HL-60 (cell line): ENCODE measurements around the gene CACNA2D1.

Experiments used
- DNase-seq, 2 experiments: peaks; one replicate each; pipeline ENCODE4 v3.0.0-alpha.2; 2010 to 2020; ENCODE audit warnings: low read depth in 1 of 2, low spot score in 1 of 2
- H3K27ac ChIP-seq: fragments of 250-450 bp; sonication (Bioruptor Pico); replicated peaks from 2 replicates; pipeline ENCODE4 v1.5.1; 2020; ENCODE audit warnings: mild to moderate bottlenecking, moderate library complexity
- H3K27me3 ChIP-seq: fragments of 250-450 bp; sonication (Bioruptor Pico); 2 replicates; pipeline ENCODE4 v1.5.1; 2021; ENCODE audit warnings: mild to moderate bottlenecking, moderate library complexity; ENCODE audit not compliant: insufficient read depth, poor library complexity, severe bottlenecking
- H3K4me3 ChIP-seq: replicated peaks from 2 replicates; pipeline ENCODE4 v1.5.1; 2011; ENCODE audit warnings: mild to moderate bottlenecking, control low read depth, low read length; ENCODE audit not compliant: insufficient read depth
- CTCF ChIP-seq: IDR thresholded peaks from one replicate; pipeline ENCODE4 v1.5.1; 2011; ENCODE audit warnings: low read length, control low read depth, inconsistent platforms; ENCODE audit not compliant: insufficient read depth
- GABPA ChIP-seq: IDR thresholded peaks from 2 replicates; pipeline ENCODE4 v1.6.1; 2012; ENCODE audit warnings: low read depth
- POLR2AphosphoS5 ChIP-seq: IDR thresholded peaks from 2 replicates; pipeline ENCODE4 v1.6.1; 2012; ENCODE audit warnings: low read depth
- REST ChIP-seq: IDR thresholded peaks from 2 replicates; pipeline ENCODE4 v1.6.1; 2012; ENCODE audit warnings: low read depth; ENCODE audit not compliant: insufficient replicate concordance
- SPI1 ChIP-seq: IDR thresholded peaks from 2 replicates; pipeline ENCODE4 v1.6.1; 2012; ENCODE audit warnings: low read depth, mild to moderate bottlenecking, borderline replicate concordance

Gene CACNA2D1

GRCh38 chr7:82468435-82468834, 24.9 kb upstream of the CACNA2D1 start:
- TF ChIP-seq POLR2AphosphoS5 (no peak), GABPA (no peak), CTCF (no peak), REST (no peak), SPI1 (no peak)
- no peak for DNase-seq
- Histone ChIP-seq H3K27me3 (no peaks in the 10 kb centered on the region), H3K27ac (no peak overlapping the region), H3K4me3 (no peak overlapping the region)

- no peak for DNase-seq
- H3K27ac ChIP-seq, result no peak overlapping the region
- TF ChIP-seq REST (no peak), POLR2AphosphoS5 (no peak), GABPA (no peak), CTCF (no peak), SPI1 (no peak)
- H3K4me3 ChIP-seq, result no peak overlapping the region
- H3K27me3 ChIP-seq, result no peaks in the 10 kb centered on the region
Measured at GRCh38 chr7:82467020-82467419, 23.4 kb upstream of the CACNA2D1 start.

- no peak for DNase-seq
- TF ChIP-seq GABPA, result no peak
- Histone ChIP-seq H3K27ac (no peak overlapping the region), H3K27me3 (no peaks in the 10 kb centered on the region), H3K4me3 (no peak overlapping the region)
Measured at GRCh38 chr7:82464372-82464771, 20.8 kb upstream of the CACNA2D1 start.

GRCh38 chr7:82455295-82455694, 11.7 kb upstream of the CACNA2D1 start:
- no peak overlapping the region for H3K4me3 ChIP-seq
- H3K27ac ChIP-seq, result no peak overlapping the region
- no peak for DNase-seq
- no peaks in the 10 kb centered on the region for H3K27me3 ChIP-seq
- TF ChIP-seq GABPA (no peak), REST (no peak), CTCF (no peak), SPI1 (no peak), POLR2AphosphoS5 (no peak)
